Mucosa of descending colon (tissue), 3 donors: Measurements from ENCODE around the gene IQCK. TPM values are rescaled to one million over a fixed set of nuclear protein-coding genes. Genes with fewer than 3 reads are reported as not detected.

Experiments used
- ATAC-seq: fragments of 200-7000 bp; cut with Tn5 transposase; one replicate; pipeline ENCODE4 v1.9.1; 2020; ENCODE audit warnings: mild to moderate bottlenecking, moderate library complexity
- DNase-seq, 3 donors: peaks; one replicate each; pipeline ENCODE4 v3.0.0-alpha.2; 2020
- H3K36me3 ChIP-seq: fragments of 200-600 bp; one replicate; pipeline ENCODE4 v1.8.0; 2021; ENCODE audit warnings: low read depth, mild to moderate bottlenecking
- H3K4me1 ChIP-seq: fragments of 200-600 bp; one replicate; pipeline ENCODE4 v1.8.0; 2021; ENCODE audit warnings: low read depth, mild to moderate bottlenecking
- H3K4me3 ChIP-seq: fragments of 200-600 bp; one replicate; pipeline ENCODE4 v1.8.0; 2021; ENCODE audit warnings: mild to moderate bottlenecking
- H3K9me3 ChIP-seq: fragments of 200-600 bp; one replicate; pipeline ENCODE4 v1.8.0; 2021; ENCODE audit warnings: mild to moderate bottlenecking
- intact Hi-C, 2 donors: fragments of 100-400 bp; cut with DNase I in 1 of 2; cut with micrococcal nuclease in 1 of 2; formaldehyde crosslinking; loops; one replicate each; pipeline versions ENCODE4 v1.11.0 to v1.11.1; 2022; cut with DNase I, micrococcal nuclease
- total RNA-seq, 3 donors: library from RNA; stranded (reverse); fragmentation: NEBNext Ultra II Directional in 2 of 3; extraction: Animal tissue kit (Norgen Biotek cat#: 25700) in 2 of 3; gene quantifications; one replicate each; pipeline versions ENCODE4 v1.2.1 to v1.2.4, GENCODE V29; 2021 to 2023
- TF ChIP-seq, protein P1 (sequence below): fragments of 200-600 bp; IDR thresholded peaks from one replicate; pipeline ENCODE4 v1.8.0; 2022; ENCODE audit warnings: antibody characterized with exemption, mild to moderate bottlenecking
- donor health status: DM: no; HTN: no; CAD: no; lungs with moderate emphysema.
- donor health status: DM: no; HTN: no; CAD: no.
- donor health status: DM: no; HTN: yes; CAD: no.

Gene IQCK
- total RNA-seq, 3 donors from 2014 or later, result 9.1 to 14.0 (median 12.0) TPM

DNA sequence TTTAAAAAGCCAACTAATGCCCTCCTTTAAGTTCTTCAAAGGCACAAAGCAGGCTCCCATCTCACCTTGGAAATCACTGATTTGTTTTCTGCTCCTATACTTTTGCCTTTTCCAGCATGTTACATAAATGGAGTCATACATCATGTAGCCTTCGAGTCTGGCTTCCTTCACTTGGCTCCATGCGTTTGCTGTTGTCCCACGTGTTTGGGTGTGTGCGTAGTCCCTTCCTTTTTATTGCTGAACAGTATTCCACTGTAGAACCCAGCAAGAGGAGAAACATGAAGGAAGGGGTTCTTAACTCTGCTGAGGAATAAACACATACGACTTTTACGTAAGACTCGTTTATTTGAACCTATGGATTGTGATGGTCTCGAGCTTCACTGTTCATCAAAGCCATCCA lies 84.5 kb downstream of the IQCK start:
- no peaks in the 10 kb centered on the region for H3K36me3 ChIP-seq
- no peak overlapping the region for H3K4me3 ChIP-seq
- no peak for ATAC-seq
- no peaks in the 10 kb centered on the region for H3K4me1 ChIP-seq
- DNase-seq, result no peak
- intact Hi-C loops, result no loop called here
- H3K9me3 ChIP-seq, result peaks cover 5% of the 10 kb centered on the region
- TF ChIP-seq, protein P1, sequence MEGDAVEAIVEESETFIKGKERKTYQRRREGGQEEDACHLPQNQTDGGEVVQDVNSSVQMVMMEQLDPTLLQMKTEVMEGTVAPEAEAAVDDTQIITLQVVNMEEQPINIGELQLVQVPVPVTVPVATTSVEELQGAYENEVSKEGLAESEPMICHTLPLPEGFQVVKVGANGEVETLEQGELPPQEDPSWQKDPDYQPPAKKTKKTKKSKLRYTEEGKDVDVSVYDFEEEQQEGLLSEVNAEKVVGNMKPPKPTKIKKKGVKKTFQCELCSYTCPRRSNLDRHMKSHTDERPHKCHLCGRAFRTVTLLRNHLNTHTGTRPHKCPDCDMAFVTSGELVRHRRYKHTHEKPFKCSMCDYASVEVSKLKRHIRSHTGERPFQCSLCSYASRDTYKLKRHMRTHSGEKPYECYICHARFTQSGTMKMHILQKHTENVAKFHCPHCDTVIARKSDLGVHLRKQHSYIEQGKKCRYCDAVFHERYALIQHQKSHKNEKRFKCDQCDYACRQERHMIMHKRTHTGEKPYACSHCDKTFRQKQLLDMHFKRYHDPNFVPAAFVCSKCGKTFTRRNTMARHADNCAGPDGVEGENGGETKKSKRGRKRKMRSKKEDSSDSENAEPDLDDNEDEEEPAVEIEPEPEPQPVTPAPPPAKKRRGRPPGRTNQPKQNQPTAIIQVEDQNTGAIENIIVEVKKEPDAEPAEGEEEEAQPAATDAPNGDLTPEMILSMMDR, result no peak

DNA sequence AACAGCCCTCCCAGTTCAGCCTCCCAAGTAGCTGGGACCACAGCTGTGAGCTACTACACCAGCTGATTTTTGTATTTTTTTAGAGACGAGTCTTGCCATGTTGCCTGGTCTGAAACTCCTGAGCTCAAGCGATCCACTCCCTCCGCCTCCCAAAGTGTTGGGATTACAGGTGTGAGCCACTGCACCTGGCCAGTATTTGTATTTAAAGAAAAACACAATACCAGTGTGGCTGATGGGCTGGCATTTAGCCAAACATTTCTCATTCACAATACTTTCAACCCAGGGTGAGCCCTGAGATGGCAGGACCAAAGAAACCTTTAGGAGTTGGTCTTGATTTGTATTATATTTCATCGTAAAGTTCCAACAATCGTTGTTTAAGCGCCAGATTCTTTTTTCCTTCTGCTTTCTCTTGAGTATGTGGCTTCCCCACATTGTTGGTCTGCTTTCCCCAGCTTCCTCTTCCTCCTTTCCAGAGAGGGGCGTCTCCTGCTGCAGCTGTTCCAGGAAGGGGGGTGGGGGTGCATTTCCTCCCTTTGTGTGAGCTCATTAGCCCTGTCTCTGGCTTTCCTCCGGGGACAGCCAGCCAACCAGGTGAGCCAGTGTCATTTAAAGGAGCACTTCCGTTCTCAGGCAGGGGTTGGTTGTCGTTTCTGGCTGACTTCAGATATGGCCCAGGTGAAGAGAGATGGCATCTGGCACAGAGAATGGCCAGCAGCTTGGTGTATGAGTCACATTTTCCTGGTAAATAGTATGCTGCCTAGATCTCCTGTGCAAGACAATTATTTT lies 86.7 kb downstream of the IQCK start:
- Histone ChIP-seq H3K9me3 (peaks cover 5% of the 10 kb centered on the region), H3K4me3 (no peak overlapping the region), H3K36me3 (no peaks in the 10 kb centered on the region), H3K4me1 (no peaks in the 10 kb centered on the region)
- intact Hi-C loops, result no loop called here
- peak; percentile 74 for ATAC-seq
- TF ChIP-seq, protein P1, result no peak
- peak; percentile 36 to 61 (median 49) for DNase-seq

DNA sequence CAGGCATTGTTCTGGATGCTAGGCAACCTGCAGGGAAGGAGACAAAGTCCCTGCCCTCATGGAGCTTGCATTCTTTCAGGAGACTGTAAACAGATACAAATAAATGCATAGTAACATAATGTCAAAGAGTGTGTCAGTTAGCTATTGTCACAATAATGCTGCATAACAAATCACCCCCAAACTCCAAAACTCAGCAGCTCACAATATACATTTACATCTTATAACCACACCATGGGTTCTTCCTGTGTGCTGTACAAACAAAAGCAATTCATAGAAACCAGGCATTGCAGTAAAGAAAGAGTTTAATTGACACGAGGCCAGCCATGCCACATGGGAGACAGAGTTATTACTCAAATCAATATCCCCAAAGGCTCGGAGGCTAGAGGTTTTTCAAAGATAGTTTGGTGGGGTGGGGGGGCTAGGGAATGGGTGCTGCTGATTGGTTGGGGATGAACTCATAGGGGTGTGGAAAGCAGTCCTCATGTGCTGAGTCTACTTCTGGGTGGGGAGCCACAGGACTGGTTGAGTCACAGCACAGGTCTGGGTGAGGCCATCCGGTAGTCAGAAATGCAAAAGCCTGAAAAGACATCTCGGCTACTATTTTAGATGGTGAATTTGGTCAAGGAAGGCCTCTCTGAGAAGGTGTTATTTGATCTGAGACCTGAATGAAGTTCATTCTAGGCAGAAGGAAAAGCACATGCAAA lies 87.5 kb downstream of the IQCK start:
- TF ChIP-seq, protein P1, result no peak
- Histone ChIP-seq H3K9me3 (peaks cover 5% of the 10 kb centered on the region), H3K4me1 (no peaks in the 10 kb centered on the region), H3K36me3 (no peaks in the 10 kb centered on the region), H3K4me3 (no peak overlapping the region)
- ATAC-seq, result no peak
- intact Hi-C loops, result no loop called here
- DNase-seq, result no peak

DNA sequence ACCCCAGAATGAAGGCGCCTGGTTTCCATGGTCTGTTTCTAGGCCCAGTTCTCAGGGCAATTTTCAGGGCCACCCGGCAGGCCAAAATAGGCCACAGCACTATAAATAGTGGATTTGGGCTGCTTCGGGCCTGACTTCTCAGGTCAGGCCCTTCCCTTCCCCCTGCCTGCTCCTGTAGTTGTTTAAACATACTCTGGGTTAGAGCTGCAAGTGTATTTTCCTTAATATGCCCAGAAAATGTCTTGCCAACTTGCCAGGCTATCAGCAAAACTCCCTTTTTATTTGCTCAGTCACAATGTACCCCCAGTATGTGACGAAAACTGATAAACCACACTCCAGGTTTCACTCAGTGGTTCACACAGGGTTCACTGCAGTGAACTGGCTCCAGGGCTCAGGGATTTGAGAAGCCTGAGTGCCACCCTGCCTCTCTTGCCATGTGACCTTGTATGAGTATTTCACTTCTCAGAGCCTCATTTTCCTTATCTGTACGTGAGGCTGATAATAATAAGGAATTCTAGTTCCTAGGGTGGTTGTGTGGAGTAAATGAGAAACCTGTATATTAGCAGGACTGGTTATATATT lies 90.1 kb downstream of the IQCK start:
- H3K4me1 ChIP-seq, result no peaks in the 10 kb centered on the region
- no peak overlapping the region for H3K4me3 ChIP-seq
- DNase-seq (no peak), ATAC-seq (no peak)
- intact Hi-C loops, result no loop called here
- H3K36me3 ChIP-seq, result no peaks in the 10 kb centered on the region
- H3K9me3 ChIP-seq, result peaks cover 5% of the 10 kb centered on the region
- TF ChIP-seq, protein P1, result no peak

DNA sequence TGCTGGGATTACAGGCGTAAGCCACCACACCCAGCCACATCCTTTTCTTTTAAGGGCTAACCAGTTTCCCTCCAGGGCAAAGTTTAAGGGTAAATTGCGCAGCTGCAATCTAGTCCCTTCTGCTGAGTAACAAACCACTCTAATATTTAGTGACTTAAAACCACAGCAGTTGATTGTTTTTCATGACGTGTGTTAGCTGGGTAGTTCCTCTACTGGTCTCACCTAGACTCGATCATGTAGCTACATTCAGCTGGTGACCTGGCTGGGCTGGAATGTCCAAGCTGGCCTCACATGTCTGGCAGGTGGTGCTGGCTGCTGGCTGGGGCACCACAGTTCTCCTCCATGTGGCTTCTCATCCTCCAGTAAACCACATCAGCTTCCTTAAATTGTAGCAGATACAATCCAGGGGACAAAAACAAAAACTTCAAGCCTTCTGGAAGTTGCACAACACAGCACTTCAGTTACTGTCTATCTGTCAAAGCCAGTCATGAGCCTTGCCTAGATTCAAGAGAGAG lies 91.1 kb downstream of the IQCK start:
- DNase-seq (peak in 1 of 3 donors; percentile 14), ATAC-seq (no peak)
- intact Hi-C loops, result no loop called here

More for the DNA sequence above, 91.1 kb downstream of the IQCK start:
- Histone ChIP-seq H3K4me1 (no peaks in the 10 kb centered on the region), H3K36me3 (no peaks in the 10 kb centered on the region), H3K4me3 (no peak overlapping the region), H3K9me3 (peaks cover 5% of the 10 kb centered on the region)
- TF ChIP-seq, protein P1, result no peak
